ENCODE measurements around the gene KCNC4.

The KCNC4 gene

GRCh38 chr1:110235834-110236682, 25.9 kb downstream of the KCNC4 start:
- no peak overlapping the region for H3K9ac ChIP-seq (ENCODE audit: low read length)
- H3K4me1 ChIP-seq (ENCODE audit: control insufficient read depth, insufficient read depth, low read length), result peaks cover 17% of the 10 kb centered on the region
- H3K4me3 ChIP-seq (ENCODE audit: low read length), result no peak overlapping the region
- H3K9me3 ChIP-seq (ENCODE audit: control insufficient read depth, low read length), result no peaks in the 10 kb centered on the region
- H3K27me3 ChIP-seq (replicated peaks; ENCODE audit: control insufficient read depth, insufficient read depth, low read length), result no peaks in the 10 kb centered on the region
- H3K36me3 ChIP-seq (ENCODE audit: control insufficient read depth, insufficient read depth, low read length, severe bottlenecking), result no peaks in the 10 kb centered on the region
- DNase-seq (ENCODE audit: low read depth), result peak; percentile 78

GRCh38 chr1:110237386-110238152, 27.5 kb downstream of the KCNC4 start:
- H3K9me3 ChIP-seq (ENCODE audit: control insufficient read depth, low read length), result no peaks in the 10 kb centered on the region

GRCh38 chr1:110239441-110240430, 29.6 kb downstream of the KCNC4 start:
- DNase-seq (ENCODE audit: low read depth), result no peak
- Histone ChIP-seq H3K4me3 (ENCODE audit: low read length) (no peak overlapping the region), H3K27me3 (replicated peaks; ENCODE audit: control insufficient read depth, insufficient read depth, low read length) (no peaks in the 10 kb centered on the region), H3K9me3 (ENCODE audit: control insufficient read depth, low read length) (no peaks in the 10 kb centered on the region), H3K9ac (ENCODE audit: low read length) (no peak overlapping the region), H3K4me1 (ENCODE audit: control insufficient read depth, insufficient read depth, low read length) (peaks cover 17% of the 10 kb centered on the region), H3K36me3 (ENCODE audit: control insufficient read depth, insufficient read depth, low read length, severe bottlenecking) (no peaks in the 10 kb centered on the region)

More at GRCh38 chr1:110237386-110238152, 27.5 kb downstream of the KCNC4 start:
- Histone ChIP-seq H3K27me3 (replicated peaks; ENCODE audit: control insufficient read depth, insufficient read depth, low read length) (no peaks in the 10 kb centered on the region), H3K4me3 (ENCODE audit: low read length) (no peak overlapping the region), H3K9ac (ENCODE audit: low read length) (no peak overlapping the region), H3K36me3 (ENCODE audit: control insufficient read depth, insufficient read depth, low read length, severe bottlenecking) (no peaks in the 10 kb centered on the region), H3K4me1 (ENCODE audit: control insufficient read depth, insufficient read depth, low read length) (peaks cover 17% of the 10 kb centered on the region)
- no peak for DNase-seq (ENCODE audit: low read depth)

GRCh38 chr1:110240476-110241210, 30.5 kb downstream of the KCNC4 start:
- Histone ChIP-seq H3K27me3 (replicated peaks; ENCODE audit: control insufficient read depth, insufficient read depth, low read length) (no peaks in the 10 kb centered on the region), H3K36me3 (ENCODE audit: control insufficient read depth, insufficient read depth, low read length, severe bottlenecking) (no peaks in the 10 kb centered on the region), H3K9me3 (ENCODE audit: control insufficient read depth, low read length) (no peaks in the 10 kb centered on the region), H3K4me3 (ENCODE audit: low read length) (no peak overlapping the region), H3K9ac (ENCODE audit: low read length) (no peak overlapping the region), H3K4me1 (ENCODE audit: control insufficient read depth, insufficient read depth, low read length) (peaks cover 9% of the 10 kb centered on the region)
- no peak for DNase-seq (ENCODE audit: low read depth)

- no peak for DNase-seq (ENCODE audit: low read depth)
- H3K4me1 ChIP-seq (ENCODE audit: control insufficient read depth, insufficient read depth, low read length), result peaks cover 8% of the 10 kb centered on the region
- no peaks in the 10 kb centered on the region for H3K9me3 ChIP-seq (ENCODE audit: control insufficient read depth, low read length)
- H3K9ac ChIP-seq (ENCODE audit: low read length), result no peak overlapping the region
- no peaks in the 10 kb centered on the region for H3K27me3 ChIP-seq (replicated peaks; ENCODE audit: control insufficient read depth, insufficient read depth, low read length)
- H3K4me3 ChIP-seq (ENCODE audit: low read length), result no peak overlapping the region
- no peaks in the 10 kb centered on the region for H3K36me3 ChIP-seq (ENCODE audit: control insufficient read depth, insufficient read depth, low read length, severe bottlenecking)
Measured at GRCh38 chr1:110241516-110241915, 31.4 kb downstream of the KCNC4 start.

GRCh38 chr1:110242062-110242461, 31.9 kb downstream of the KCNC4 start:
- no peaks in the 10 kb centered on the region for H3K9me3 ChIP-seq (ENCODE audit: control insufficient read depth, low read length)

DNA sequence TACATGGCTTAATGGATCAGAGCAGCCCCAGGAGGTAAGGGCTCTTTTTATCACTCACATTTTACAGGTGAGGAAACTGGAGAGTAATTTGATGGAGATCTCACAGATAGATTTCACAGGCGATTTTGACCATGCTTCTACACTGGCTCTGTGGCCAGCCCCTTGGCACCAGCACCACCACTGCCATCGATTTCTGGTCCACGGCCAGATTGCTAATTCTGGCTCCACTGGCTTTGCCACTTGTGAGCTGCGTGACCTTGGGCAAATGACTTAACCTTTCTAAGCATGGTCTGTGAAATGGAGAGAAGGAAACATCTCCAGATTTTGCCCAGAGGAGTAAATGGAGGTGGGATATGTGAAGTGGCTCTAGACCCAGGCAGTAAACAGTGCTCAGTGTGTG, 32.6 kb downstream of the KCNC4 start:
- no peaks in the 10 kb centered on the region for H3K9me3 ChIP-seq (ENCODE audit: control insufficient read depth, low read length)
- H3K27me3 ChIP-seq (replicated peaks; ENCODE audit: control insufficient read depth, insufficient read depth, low read length), result no peaks in the 10 kb centered on the region
- H3K36me3 ChIP-seq (ENCODE audit: control insufficient read depth, insufficient read depth, low read length, severe bottlenecking), result no peaks in the 10 kb centered on the region
- DNase-seq (ENCODE audit: low read depth), result no peak
- H3K4me1 ChIP-seq (ENCODE audit: control insufficient read depth, insufficient read depth, low read length), result peaks cover 8% of the 10 kb centered on the region
- no peak overlapping the region for H3K9ac ChIP-seq (ENCODE audit: low read length)
- no peak overlapping the region for H3K4me3 ChIP-seq (ENCODE audit: low read length)

More at GRCh38 chr1:110242062-110242461, 31.9 kb downstream of the KCNC4 start:
- Histone ChIP-seq H3K27me3 (replicated peaks; ENCODE audit: control insufficient read depth, insufficient read depth, low read length) (no peaks in the 10 kb centered on the region), H3K9ac (ENCODE audit: low read length) (no peak overlapping the region), H3K4me3 (ENCODE audit: low read length) (no peak overlapping the region), H3K36me3 (ENCODE audit: control insufficient read depth, insufficient read depth, low read length, severe bottlenecking) (no peaks in the 10 kb centered on the region), H3K4me1 (ENCODE audit: control insufficient read depth, insufficient read depth, low read length) (peaks cover 8% of the 10 kb centered on the region)
- DNase-seq (ENCODE audit: low read depth), result no peak

DNA sequence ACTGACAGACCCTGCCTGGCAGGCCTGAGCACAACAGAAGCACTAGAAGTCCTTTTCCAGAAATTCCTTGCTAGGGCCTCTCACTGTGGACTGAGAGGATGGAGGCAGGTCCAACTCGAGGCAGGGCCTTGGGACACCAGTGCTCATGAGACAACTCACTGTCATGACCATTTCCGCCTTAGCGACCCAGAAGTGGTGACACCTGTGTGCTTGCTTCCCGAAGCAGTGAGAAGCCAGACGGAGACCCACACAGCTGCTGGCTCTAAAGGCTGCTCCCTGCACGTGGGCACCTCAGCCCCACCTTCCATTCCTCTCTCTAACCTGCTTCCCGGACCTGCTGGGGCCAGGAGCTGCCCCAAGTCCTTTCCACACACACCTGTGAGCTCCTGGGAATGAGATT, 33.0 kb downstream of the KCNC4 start:
- Histone ChIP-seq H3K36me3 (ENCODE audit: control insufficient read depth, insufficient read depth, low read length, severe bottlenecking) (no peaks in the 10 kb centered on the region), H3K9ac (ENCODE audit: low read length) (no peak overlapping the region), H3K9me3 (ENCODE audit: control insufficient read depth, low read length) (no peaks in the 10 kb centered on the region), H3K27me3 (replicated peaks; ENCODE audit: control insufficient read depth, insufficient read depth, low read length) (no peaks in the 10 kb centered on the region), H3K4me1 (ENCODE audit: control insufficient read depth, insufficient read depth, low read length) (peaks cover 8% of the 10 kb centered on the region), H3K4me3 (ENCODE audit: low read length) (no peak overlapping the region)
- no peak for DNase-seq (ENCODE audit: low read depth)

- no peak overlapping the region for H3K9ac ChIP-seq (ENCODE audit: low read length)
- no peak for DNase-seq (ENCODE audit: low read depth)
- no peaks in the 10 kb centered on the region for H3K9me3 ChIP-seq (ENCODE audit: control insufficient read depth, low read length)
- no peaks in the 10 kb centered on the region for H3K27me3 ChIP-seq (replicated peaks; ENCODE audit: control insufficient read depth, insufficient read depth, low read length)
- H3K4me3 ChIP-seq (ENCODE audit: low read length), result no peak overlapping the region
- peaks cover 8% of the 10 kb centered on the region for H3K4me1 ChIP-seq (ENCODE audit: control insufficient read depth, insufficient read depth, low read length)
- H3K36me3 ChIP-seq (ENCODE audit: control insufficient read depth, insufficient read depth, low read length, severe bottlenecking), result no peaks in the 10 kb centered on the region
Measured at GRCh38 chr1:110243574-110243973, 33.5 kb downstream of the KCNC4 start.

DNA sequence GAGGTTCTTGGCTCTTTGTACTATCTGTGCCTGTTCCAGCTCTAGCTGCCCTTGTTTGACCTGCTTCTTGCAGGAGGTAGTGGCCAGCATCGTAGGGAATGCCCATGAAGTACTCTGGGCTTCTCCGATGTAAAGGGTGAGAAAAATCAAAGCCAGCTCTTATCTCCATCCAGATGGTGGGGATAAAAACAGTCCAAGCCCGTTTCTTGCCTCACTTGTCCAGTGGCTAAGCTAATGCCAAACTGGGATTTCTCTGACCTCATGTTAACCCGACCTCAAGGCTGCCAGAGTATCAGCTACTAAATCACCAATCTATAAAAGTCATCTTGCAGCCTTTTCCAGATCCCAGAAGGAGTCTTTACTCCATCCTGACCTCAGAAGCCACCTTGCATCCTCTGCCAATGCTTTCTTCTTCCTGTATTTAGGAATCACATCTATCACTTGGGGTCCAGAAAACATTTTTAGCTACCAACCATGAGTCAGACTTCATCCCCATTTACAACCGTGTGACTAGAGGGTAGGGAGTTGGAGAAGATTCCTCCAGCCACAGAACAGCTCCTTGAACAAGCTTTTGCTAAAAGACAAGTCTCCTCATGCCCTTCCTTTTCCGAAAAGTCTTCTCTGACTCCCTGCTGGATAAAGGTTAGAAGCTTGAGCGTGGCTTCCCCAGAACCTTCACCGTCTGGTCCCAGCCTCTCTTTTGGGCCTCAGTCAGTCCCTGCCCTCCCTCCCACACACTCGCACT, 35.9 kb downstream of the KCNC4 start:
- no peak overlapping the region for H3K9ac ChIP-seq (ENCODE audit: low read length)
- H3K27me3 ChIP-seq (replicated peaks; ENCODE audit: control insufficient read depth, insufficient read depth, low read length), result no peaks in the 10 kb centered on the region
- DNase-seq (ENCODE audit: low read depth), result no peak
- no peaks in the 10 kb centered on the region for H3K9me3 ChIP-seq (ENCODE audit: control insufficient read depth, low read length)
- no peak overlapping the region for H3K4me3 ChIP-seq (ENCODE audit: low read length)
- no peaks in the 10 kb centered on the region for H3K36me3 ChIP-seq (ENCODE audit: control insufficient read depth, insufficient read depth, low read length, severe bottlenecking)
- no peaks in the 10 kb centered on the region for H3K4me1 ChIP-seq (ENCODE audit: control insufficient read depth, insufficient read depth, low read length)

Data from adipocyte (in vitro differentiated cells).